AG08395 (cell line): ENCODE measurements around the gene EEF1AKMT4.
"Not testable (repeated sequence)": the region's sequence is repeated elsewhere in the genome, so short reads cannot be mapped to it uniquely, and the experiment has no call there.

Source experiments
- DNase-seq: peaks from one replicate; pipeline ENCODE4 v3.0.0; 2012; ENCODE audit warnings: mixed read lengths, low spot score

EEF1AKMT4 gene

GRCh38 chr3:184259878-184260723 is 10.6 kb downstream of the EEF1AKMT4 start:
- peak; percentile 73 for DNase-seq

- DNase-seq, result no peak
Observed at GRCh38 chr3:184260724-184261269, 11.3 kb downstream of the EEF1AKMT4 start.

GRCh38 chr3:184261270-184261853 is 11.9 kb downstream of the EEF1AKMT4 start, which contains the start of gene CAMK2N2:
Gene CAMK2N2, minus strand, starts transcription at chr3:184261553. Its CDS starts 268 bp downstream, at chr3:184261285.
- DNase-seq, result peak; percentile 66

DNA sequence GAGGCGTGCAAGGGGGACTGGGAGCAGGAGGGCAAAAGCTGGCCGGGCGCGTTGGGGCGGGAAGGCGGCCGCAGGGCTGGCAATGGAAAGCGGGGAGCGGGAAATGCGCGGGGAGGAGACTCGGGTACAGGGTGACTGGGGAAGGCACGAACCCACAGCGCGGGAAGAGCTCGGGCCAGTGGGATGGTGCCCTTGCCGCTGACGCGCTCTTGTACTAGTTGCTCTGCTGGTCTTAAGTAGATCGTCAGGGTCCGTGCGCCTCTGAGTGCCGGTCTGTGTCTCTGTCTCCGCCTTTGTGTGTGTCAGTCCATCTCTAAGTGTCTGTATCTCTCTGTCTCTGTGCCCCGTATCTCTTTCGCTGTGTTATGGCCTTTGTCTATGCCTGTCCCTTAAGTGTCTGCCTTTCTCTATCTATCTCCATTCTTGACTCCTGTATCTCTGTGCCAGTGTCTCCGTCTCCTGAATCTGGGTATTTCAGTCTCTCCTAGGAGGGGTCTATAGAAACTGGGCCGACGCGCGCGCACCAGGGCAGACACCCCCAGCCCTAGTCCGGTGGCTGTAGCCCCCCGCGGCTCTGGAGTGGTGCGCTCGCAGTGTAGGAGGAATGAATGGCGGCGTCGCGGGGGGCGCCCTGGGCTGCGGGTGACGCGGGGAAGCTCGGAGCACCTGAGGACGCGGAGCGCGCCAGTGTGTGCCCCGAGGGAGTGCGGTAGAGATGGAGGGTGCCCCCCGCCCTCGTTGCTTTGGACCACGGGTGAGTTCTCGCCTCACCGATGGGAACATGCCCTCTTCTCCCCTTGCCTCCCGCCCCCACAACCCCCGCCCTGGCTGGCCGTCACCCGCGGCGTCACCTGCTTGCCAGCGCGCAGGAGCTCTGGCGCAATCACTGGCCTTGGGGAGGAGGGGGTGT is 12.6 kb downstream of the EEF1AKMT4 start:
- DNase-seq, result peak; percentile 31

DNA sequence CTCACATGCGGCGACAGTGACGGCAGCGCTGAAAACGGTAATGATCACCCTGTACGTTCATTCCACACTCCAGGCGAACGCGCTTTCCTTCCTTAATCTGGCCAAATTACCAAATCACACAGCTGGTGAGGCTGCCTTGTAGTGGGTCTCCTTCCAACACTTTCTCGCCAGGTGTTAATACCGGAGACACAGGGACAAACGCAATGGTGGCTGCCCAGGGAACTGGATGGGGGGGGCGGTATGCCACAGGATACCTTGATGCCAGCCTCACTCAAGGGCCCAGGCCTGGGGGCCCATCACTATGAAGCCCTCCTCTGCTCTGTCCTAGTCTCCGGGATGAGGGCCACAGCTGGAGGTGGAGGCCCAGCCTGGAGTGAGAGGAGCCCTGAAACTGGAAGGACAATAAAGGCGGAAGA is 13.3 kb downstream of the EEF1AKMT4 start:
- DNase-seq, result no peak

DNA sequence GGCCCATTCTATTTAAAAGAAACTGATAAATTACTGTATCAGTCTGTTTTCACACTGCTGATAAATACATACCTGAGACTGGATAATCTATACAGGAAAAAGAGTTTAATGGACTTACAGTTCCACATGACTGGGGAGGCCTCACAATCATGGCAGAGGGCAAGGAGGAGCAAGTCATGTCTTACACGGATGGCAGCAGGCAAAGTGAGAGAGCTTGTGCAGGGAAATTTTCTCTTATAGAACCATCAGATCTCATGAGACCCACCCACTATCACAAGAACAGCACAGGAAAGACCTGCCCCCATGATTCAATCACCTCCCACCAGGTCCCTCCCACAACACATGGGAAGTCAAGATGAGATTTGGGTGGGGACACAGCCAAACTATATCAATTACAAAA is 17.8 kb downstream of the EEF1AKMT4 start:
- not testable (repeated sequence) for DNase-seq

GRCh38 chr3:184272269-184272668 is 22.8 kb downstream of the EEF1AKMT4 start:
- no peak for DNase-seq

DNA sequence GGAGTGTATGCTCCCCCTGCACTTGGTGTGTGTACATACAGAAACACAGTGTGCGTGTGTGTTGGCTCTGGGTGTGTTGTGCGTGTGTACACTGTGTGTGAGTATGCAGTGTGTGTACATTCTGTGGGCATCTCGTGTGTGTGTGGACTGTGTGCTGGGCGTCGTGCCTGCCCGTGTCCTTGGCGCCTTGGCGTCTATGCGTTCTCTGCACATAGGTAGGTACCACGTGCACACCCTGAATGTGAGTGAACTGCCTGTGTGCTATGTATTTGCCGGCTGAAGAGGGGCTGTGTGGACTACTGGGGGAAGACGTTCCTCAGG is 25.9 kb downstream of the EEF1AKMT4 start:
- DNase-seq, result no peak

DNA sequence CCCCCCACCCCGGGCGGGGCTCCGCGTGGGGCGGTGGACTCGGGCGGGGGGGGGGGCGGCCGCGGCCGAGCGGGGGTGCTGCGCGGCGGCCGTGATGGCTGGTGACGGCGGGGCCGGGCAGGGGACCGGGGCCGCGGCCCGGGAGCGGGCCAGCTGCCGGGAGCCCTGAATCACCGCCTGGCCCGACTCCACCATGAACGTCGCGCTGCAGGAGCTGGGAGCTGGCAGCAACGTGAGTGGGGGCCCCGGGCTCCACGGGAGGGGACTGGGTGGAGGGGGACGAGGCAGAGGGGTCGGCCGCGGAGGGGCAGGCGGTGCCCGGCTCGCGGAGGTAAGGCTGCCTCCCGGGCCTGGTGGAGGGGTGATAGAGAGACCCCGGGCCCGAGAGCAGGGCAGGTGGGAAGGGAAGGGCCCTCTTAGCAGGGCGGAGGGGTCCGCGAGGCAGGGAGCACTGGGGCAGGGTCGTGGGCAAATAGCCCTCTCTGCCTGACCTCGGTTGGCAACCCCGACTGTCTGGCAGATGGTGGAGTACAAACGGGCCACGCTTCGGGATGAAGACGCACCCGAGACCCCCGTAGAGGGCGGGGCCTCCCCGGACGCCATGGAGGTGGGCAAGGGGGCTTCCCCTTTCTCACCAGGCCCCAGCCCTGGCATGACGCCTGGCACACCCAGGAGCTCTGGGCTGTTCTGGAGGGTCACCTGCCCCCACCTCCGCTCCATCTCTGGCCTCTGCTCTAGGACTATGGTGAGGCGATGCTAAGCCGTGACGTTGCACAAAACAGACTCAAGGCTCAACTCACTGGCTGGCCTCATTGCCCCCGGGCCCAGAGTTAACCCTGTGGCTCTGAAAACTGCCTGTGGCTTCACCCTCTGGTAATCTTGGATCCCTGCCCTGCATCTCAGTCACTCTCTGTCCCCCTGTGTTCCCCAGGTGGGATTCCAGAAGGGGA is 26.8 kb downstream of the EEF1AKMT4 start, which contains the start of gene ECE2:
ECE2 (plus strand) TSS at position 62 of the 950 bp plus-strand sequence; CDS start at position 194, 132 bp downstream.
- peak; percentile 57 for DNase-seq

GRCh38 chr3:184277366-184277765 is 27.9 kb downstream of the EEF1AKMT4 start:
- no peak for DNase-seq

DNA sequence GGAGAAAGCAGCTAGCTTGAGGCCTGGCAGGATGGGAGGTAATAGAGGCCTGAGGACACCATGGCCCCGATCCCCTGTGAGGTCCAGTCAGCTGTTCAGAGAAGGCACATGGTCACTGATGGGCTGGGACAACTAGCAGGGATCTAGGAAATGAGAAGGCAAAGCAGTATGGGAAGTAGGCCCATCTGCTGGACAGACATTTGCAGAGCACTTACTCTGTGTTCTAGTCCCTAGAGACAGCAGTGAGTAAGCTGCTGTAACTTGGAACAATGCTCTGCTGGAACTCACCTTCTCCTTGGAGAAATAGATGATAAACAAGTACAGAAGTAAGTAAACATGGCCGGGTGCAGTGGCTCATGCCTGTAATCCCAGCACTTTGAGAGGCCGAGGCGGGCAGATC is 33.5 kb downstream of the EEF1AKMT4 start:
- DNase-seq, result no peak

- no peak for DNase-seq
Observed at GRCh38 chr3:184283681-184284080, 34.2 kb downstream of the EEF1AKMT4 start.

DNA sequence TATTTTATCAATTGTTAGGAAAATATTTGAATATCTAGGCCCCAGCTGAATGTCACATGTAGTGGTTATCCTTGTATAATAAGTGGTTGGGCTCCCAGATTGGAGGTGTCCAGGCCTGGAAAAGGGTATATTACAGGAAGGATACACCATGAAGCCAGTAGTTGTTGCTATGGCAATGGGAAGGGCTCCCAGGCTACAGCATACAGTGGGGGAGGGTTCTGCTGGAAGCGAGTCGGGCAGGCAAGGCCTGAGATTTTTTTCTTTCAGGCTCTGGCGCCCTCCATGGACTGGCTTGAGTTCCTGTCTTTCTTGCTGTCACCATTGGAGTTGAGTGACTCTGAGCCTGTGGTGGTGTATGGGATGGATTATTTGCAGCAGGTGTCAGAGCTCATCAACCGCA is 35.2 kb downstream of the EEF1AKMT4 start:
- DNase-seq, result peak; percentile 82

GRCh38 chr3:184289426-184289938 is 40.0 kb downstream of the EEF1AKMT4 start:
- DNase-seq, result peak; percentile 74

DNA sequence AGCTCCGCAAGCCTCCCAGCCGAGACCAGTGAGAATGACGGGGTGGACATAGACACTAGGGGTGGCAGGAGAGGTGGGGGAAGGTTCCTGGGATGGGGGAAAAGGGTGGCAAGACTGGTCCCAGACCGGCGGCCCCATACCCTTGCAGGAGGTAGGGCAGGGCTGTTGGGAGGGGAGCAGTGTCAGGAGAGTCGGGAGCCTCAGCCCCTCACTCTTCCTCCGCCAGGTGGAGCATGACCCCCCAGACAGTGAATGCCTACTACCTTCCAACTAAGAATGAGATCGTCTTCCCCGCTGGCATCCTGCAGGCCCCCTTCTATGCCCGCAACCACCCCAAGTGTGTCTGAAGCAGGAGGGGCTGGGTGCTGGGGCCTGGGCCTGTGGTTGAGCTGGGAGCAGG is 40.9 kb downstream of the EEF1AKMT4 start:
- no peak for DNase-seq

- no peak for DNase-seq
Observed at GRCh38 chr3:184291044-184291737, 41.7 kb downstream of the EEF1AKMT4 start.

GRCh38 chr3:184291738-184292445 is 42.4 kb downstream of the EEF1AKMT4 start:
- DNase-seq, result no peak

DNA sequence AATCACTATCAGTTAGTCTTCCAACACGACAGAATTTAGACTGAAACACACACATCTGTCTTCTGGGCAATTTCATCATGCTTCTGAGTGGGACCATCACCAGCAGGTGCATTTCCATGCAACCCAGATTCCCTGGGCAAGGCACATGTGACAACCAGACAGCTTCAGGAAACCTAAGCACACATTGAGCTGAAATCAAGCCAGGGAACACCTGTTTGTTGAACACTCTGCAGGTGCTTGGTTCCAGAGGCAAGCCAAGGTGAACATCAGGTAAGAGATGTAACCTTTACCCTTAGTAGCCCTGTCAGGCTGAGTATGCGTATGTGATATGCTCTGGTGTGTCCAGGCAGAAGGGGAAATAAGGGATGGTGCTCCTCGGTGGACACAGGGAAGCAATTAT is 46.3 kb downstream of the EEF1AKMT4 start:
- no peak for DNase-seq

GRCh38 chr3:184296616-184297015 is 47.1 kb downstream of the EEF1AKMT4 start:
- DNase-seq, result no peak
